Tibial artery (tissue), 4 donors: Measurements from ENCODE around the gene CAMKMT.

Experiments used
- DNase-seq, 2 donors: peaks; one replicate each; pipeline ENCODE4 v3.0.0-alpha.2; 2019
- H3K27ac ChIP-seq, 2 donors: fragments of 200-600 bp; sonication (generic) in 1 of 2; 1 replicate in 1 of 2; 2 replicates in 1 of 2; pipeline ENCODE4 v1.5.1; 2018 to 2019; ENCODE audit warnings: mild to moderate bottlenecking in 1 of 2
- H3K27me3 ChIP-seq, 2 donors: fragments of 200-600 bp; sonication (generic) in 1 of 2; one replicate each; pipeline versions ENCODE4 v1.5.1 to v1.6.0; 2016 to 2019
- H3K36me3 ChIP-seq, 3 donors: fragments of 200-600 bp; sonication (generic) in 2 of 3; one replicate each; pipeline ENCODE4 v1.5.1; 2016 to 2019; ENCODE audit warnings: mild to moderate bottlenecking in 2 of 3
- H3K4me1 ChIP-seq, 4 donors: fragments of 200-600 bp; sonication (generic) in 2 of 4; 1 replicate in 3 of 4; 2 replicates in 1 of 4; pipeline ENCODE4 v1.5.1; 2016 to 2019
- H3K4me3 ChIP-seq, 2 donors: fragments of 200-600 bp; sonication (generic) in 1 of 2; 1 replicate in 1 of 2; 2 replicates in 1 of 2; pipeline ENCODE4 v1.5.1; 2018 to 2019; ENCODE audit warnings: mild to moderate bottlenecking in 2 of 2
- H3K9me3 ChIP-seq, 3 donors: fragments of 200-600 bp; sonication (generic) in 1 of 3; one replicate each; pipeline ENCODE4 v1.5.1; 2016 to 2019
- CTCF ChIP-seq, 2 experiments: fragments of 200-600 bp in 1 of 2; fragments of 450-650 bp in 1 of 2; IDR thresholded peaks; one replicate each; pipeline ENCODE4 v1.5.1; 2017 to 2019; ENCODE audit warnings: antibody characterized with exemption in 2 of 2, mild to moderate bottlenecking in 1 of 2, moderate library complexity in 1 of 2
- intact Hi-C: fragments of 100-400 bp; cut with DNase I; formaldehyde crosslinking; loops from one replicate; pipeline ENCODE4 v1.15.0; 2023; ENCODE audit warnings: low total_unique reads

The CAMKMT gene

GRCh38 chr2:44638649-44639048, 276.9 kb downstream of the CAMKMT start:
- no peaks in the 10 kb centered on the region for H3K4me1 ChIP-seq
- H3K9me3 ChIP-seq = no peaks in the 10 kb centered on the region
- no peak for TF ChIP-seq CTCF (IDR thresholded peaks at IDR 0.05)
- no peak for DNase-seq
- H3K36me3 ChIP-seq = no peaks in the 10 kb centered on the region
- intact Hi-C loops = no loop called here
- H3K4me3 ChIP-seq = no peak overlapping the region
- H3K27ac ChIP-seq = no peak overlapping the region
- no peaks in the 10 kb centered on the region for H3K27me3 ChIP-seq

GRCh38 chr2:44639399-44639798, 277.7 kb downstream of the CAMKMT start:
- intact Hi-C loops = no loop called here
- no peak for DNase-seq
- H3K4me3 ChIP-seq = no peak overlapping the region
- no peak for TF ChIP-seq CTCF (IDR thresholded peaks at IDR 0.05)
- no peaks in the 10 kb centered on the region for H3K27me3 ChIP-seq
- no peaks in the 10 kb centered on the region for H3K4me1 ChIP-seq
- no peaks in the 10 kb centered on the region for H3K9me3 ChIP-seq
- no peaks in the 10 kb centered on the region for H3K36me3 ChIP-seq
- H3K27ac ChIP-seq = no peak overlapping the region

- intact Hi-C loops = no loop called here
- no peaks in the 10 kb centered on the region for H3K27me3 ChIP-seq
- no peaks in the 10 kb centered on the region for H3K36me3 ChIP-seq
- no peak overlapping the region for H3K27ac ChIP-seq
- no peak for DNase-seq
- no peaks in the 10 kb centered on the region for H3K9me3 ChIP-seq
- no peaks in the 10 kb centered on the region for H3K4me1 ChIP-seq
- no peak overlapping the region for H3K4me3 ChIP-seq
- TF ChIP-seq CTCF (IDR thresholded peaks at IDR 0.05) = no peak
Measured at GRCh38 chr2:44642123-44642857, 280.5 kb downstream of the CAMKMT start.

GRCh38 chr2:44645937-44646336, 284.2 kb downstream of the CAMKMT start:
- no peak overlapping the region for H3K27ac ChIP-seq
- DNase-seq = no peak
- no peak for TF ChIP-seq CTCF (IDR thresholded peaks at IDR 0.05)
- H3K4me1 ChIP-seq = no peaks in the 10 kb centered on the region
- H3K4me3 ChIP-seq = no peak overlapping the region
- no peaks in the 10 kb centered on the region for H3K27me3 ChIP-seq
- no peaks in the 10 kb centered on the region for H3K36me3 ChIP-seq
- no peaks in the 10 kb centered on the region for H3K9me3 ChIP-seq
- intact Hi-C loops = no loop called here

- no peak for TF ChIP-seq CTCF (IDR thresholded peaks at IDR 0.05)
- Histone ChIP-seq H3K4me3 (no peak overlapping the region), H3K36me3 (no peaks in the 10 kb centered on the region), H3K27me3 (no peaks in the 10 kb centered on the region), H3K9me3 (no peaks in the 10 kb centered on the region), H3K4me1 (no peaks in the 10 kb centered on the region), H3K27ac (no peak overlapping the region)
- DNase-seq = no peak
- intact Hi-C loops = no loop called here
Measured at GRCh38 chr2:44649381-44649780, 287.6 kb downstream of the CAMKMT start.

- Histone ChIP-seq H3K4me1 (peaks cover 0 to 7% (median 0%) of the 10 kb centered on the region in 4 donors), H3K27me3 (no peaks in the 10 kb centered on the region), H3K36me3 (no peaks in the 10 kb centered on the region), H3K9me3 (no peaks in the 10 kb centered on the region), H3K27ac (no peak overlapping the region), H3K4me3 (no peak overlapping the region)
- intact Hi-C loops = no loop called here
- DNase-seq = no peak
- no peak for TF ChIP-seq CTCF (IDR thresholded peaks at IDR 0.05)
Measured at GRCh38 chr2:44650796-44651195, 289.0 kb downstream of the CAMKMT start.
